HG02885 (cell line): ENCODE measurements around the gene ACAD8.
"Not testable (repeated sequence)": the region's sequence is repeated elsewhere in the genome, so short reads cannot be mapped to it uniquely, and the experiment has no call there.

Source experiments
- ATAC-seq: cut with Tn5 transposase; IDR thresholded peaks from one replicate; pipeline ENCODE4 v1.9.1; 2021; ENCODE audit warnings: mild to moderate bottlenecking; ENCODE audit not compliant: unreplicated experiment, poor library complexity

ACAD8 gene

DNA sequence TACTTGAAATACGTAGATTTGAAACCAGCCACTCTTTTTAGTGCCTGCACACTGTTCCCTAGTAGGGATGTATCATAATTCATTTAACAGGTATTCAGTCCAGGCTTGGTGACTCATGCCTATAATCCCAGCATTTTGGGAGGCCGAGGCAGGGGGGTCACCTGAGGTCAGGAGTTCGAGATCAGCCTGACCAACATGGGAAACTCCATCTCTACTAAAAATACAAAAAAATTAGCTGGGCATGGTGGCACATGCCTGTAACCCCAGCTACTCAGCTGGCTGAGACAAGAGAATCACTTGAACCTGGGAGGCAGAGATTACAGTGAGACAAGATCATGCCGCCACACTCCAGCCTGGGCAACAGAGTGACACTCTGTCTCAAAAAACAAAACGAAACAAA, 31.0 kb downstream of the ACAD8 start:
- not testable (repeated sequence) for ATAC-seq

DNA sequence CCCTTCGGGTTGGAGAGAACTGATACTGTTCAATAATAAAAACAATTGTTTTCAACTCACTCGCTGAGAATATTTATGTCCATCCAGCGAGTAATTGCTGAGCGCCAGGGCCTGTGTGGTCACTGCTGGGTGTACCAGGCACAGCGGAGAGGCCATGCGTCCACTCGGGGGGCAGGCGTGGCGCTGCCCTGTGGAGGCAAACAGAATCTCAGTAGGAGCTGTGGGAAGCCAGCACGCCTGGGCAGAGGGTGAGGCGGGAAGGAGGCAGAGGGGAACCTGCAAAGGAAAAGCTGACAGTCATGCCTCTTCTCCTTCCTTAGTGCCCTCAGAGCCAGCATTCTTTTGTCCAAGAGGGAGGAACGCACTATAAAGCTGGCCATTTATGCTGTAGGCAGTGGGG, 34.2 kb downstream of the ACAD8 start:
- ATAC-seq = no peak

DNA sequence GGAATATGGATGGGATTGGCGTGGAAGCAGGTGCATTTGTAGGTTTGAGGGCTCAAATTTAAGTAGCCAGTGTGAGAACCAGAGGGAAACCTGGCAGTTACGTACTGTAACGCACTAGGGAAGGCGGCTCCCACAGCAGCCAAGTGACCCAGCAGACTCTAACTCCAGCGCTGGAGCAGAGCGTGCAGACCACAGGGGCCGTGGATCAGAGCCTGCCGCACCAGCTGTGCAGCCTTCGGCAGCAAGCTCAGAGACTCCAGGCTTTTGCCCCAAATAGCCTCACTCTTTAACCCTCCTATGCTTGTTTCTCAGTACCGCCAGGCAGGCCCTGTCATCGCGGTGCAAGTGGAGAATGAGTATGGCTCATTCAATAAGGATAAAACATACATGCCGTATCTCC, 35.1 kb downstream of the ACAD8 start:
- ATAC-seq = no peak

DNA sequence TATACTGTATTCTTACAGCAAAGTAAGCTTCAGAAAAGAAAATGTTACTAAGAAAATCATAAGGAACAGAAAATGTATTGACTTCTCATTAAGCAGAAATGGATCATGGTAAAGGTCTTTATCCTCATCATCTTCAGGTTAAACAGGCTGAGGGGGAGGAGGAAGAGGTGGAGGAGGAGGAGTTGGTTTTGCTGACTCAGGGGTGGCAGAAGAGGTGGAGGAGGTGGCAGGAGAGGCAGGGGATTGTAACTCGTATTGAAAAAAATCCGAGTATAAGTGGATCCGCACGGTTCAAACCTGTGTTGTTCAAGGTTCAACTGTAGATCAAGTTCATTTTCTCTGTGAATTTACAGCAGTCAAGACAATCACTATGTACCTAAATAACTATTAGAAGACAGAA, 35.8 kb downstream of the ACAD8 start:
- ATAC-seq = no peak

DNA sequence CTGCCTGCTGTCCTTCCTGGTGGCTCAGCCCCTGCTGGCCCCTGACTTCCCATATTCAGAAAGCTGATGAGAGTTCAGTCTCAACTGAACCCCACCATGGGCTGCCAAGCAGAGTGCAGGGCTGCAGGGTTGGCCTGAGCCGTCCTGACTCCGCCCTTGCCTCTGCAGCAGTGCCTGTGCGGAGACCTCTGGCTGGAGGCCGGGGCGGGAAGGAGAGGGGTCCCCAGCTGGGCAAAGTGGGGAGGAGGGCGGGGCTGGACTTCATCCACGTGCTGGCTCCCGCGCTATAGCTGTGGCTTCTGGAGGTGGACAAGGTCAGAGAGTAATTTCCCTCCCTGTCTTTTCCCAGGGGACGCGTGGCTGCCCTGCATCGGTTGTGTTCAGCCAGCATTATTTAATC, 36.4 kb downstream of the ACAD8 start:
- no peak for ATAC-seq

DNA sequence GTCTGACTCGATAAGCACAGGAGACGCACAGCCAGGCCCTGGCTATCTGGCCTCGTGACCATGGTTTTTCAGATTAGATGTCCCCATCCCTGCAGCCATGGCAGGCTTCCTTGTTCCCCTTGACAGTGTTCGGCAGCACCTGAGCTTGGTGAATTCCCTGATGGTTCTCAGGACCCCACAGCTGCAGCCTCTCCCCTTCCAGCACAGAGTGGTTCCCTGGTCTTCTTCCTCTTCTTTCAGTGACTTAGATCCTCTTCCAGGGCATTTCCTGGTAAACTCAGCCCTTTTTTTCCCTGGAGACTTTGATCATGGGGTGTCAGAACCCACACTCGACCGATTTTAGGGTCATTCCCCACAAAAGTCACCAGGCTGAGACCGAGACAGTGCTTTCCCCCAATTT, 37.3 kb downstream of the ACAD8 start:
- no peak for ATAC-seq

DNA sequence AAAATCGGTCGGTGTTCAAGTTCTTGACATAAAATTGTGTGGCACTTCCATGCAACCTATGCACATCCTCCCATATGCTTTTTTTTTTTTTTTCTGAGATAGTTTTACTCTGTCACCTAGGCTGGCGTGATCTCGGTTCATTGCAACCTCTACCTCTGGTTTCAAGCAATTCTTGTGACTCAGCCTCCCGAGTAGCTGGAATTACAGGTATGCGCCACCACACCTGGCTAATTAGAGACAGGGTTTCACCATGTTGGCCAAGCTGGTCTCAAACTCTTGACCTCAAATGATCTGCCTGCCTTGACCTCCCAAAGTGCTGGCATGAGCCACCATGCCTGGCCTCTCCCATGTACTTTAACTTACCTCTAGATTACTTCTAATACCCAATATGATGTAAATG, 37.8 kb downstream of the ACAD8 start:
- ATAC-seq = no peak

DNA sequence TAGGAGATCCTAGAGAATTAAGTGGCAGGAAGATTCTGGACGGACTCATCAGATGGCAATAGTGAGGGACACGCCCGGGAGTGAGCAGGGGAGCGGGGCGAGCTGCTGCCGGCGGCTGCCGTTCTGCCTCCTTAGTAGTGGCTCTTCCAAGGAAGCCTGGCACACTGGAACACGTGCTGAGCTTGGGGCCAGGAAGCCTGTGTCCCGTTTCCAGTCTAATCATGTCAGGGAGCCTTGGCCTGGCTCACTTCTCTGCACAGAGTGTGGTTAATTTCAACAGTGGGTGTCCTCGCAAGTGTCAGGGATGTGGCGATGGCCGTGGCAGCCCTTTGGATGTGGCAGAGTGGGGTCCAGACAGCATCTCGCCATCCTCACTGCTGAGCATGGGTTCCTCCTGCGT, 39.3 kb downstream of the ACAD8 start:
- ATAC-seq = no peak

DNA sequence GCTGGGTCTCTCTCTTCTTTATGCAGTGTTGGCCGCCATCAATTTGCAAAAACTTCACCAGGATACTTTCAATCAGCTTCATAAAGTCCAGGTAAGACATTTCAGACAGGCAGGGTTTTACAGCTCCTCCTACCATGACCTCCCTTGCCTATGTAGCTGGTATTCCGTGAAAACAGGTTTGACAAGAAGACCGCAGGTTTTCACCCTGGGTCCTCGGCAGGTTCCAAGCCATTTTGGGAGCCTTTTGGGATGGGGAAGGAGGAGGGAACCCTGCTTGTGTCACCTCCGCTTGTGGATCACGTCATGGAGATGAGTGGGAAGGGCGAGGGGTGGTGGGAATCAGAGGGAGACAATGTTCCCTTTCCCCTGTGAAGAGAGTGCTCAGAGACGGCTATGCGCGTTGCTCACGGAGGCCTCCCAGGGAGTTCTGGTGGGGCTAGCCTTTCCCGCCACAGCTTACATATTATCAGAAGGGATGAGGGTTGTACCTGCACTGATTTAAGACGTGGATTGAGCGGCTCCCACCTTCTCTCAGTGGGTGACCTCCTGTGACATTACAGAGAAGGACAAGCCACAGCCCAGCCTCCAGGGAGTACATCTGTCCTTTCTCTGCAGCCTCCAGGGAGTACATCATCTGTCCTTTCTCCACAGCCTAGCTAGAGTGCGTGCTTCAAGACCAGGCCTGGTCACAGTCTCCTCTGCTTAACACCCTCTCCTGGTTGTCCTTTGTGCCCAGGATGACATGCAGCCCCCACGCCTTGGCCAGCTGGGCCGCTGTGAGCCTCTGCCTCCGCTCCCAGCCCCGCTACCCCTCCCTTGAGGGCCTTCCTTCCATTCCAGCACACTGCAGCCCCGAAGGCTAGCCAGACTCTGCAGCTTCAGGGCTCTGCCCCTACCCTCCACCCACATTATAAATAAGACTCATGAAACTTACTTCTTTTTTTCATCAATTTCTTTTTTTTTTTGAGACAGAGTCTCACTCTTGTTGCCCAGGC, 40.0 kb downstream of the ACAD8 start:
- no peak for ATAC-seq

DNA sequence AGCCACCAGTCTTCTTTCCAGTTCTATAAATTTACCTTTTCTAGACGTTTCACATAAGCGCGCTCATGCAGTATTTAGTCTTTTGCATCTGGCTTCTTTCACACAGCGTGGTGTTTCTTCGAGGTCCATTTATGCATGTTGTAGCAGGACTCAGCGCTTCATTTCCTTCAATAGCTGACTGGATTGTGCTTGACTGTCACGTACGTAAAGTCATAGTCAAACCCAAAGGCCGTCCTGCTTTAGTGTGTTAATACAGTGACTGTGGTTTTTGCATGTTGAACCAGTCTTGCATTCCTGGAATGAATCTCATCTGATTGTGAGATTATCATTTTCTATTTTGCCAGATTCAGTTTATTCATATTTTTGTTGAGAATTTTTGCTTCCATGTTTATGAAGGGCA, 41.3 kb downstream of the ACAD8 start:
- ATAC-seq = no peak

DNA sequence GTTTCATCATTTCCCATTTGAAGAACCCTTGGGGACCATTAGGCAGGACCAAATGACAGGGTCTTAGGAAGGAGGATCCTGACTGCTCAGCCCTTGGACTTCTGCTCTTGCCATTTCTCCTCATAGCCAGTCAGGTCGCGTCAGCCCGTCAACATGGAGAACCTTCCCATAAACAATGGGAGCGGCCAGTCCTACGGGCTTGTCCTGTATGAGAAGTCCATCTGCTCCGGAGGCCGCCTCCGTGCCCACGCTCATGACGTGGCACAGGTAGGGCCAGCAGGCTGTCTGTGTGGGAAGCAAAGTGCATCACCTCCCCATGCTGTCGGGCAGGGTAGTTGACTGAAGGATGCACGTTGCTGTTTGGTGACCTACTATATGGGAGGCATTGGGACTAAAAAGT, 58.9 kb downstream of the ACAD8 start:
- ATAC-seq = no peak

DNA sequence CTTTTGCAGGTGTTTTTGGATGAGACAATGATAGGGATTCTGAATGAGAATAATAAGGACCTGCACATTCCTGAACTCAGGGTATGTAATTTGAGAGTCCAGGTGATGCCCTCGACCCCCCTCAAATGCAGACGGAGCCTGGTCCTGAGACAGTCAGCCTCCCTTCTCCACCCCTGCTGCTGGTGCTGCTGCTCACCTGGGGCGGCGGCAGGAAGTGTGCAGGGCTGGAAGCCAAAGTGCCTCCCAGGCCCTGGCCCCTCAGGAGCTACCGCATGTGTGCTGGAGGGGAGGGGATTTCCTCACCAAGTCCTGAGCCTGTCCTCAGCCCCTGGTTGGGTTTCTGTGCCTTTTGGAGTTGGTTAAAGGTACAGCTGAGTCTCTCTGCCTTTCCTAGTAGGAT, 59.4 kb downstream of the ACAD8 start:
- ATAC-seq = no peak

DNA sequence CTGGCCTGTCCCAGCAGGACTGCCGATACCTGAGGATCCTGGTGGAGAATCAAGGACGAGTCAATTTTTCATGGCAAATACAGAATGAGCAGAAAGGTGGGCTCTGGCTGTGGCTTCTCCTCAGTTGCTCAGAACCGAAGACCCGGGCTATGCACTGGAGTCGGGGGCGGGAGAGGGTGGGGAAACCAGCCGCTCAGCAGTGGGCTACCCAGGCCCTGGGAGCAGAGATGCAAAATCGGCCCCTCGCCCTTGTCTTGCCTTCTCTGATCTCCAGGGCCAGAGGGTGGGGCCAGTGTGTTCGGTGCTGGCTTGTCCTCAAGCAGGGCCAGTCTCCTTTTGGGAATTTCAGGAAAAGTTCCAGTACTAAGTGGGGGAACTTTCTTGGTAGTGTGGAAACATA, 60.0 kb downstream of the ACAD8 start:
- no peak for ATAC-seq

DNA sequence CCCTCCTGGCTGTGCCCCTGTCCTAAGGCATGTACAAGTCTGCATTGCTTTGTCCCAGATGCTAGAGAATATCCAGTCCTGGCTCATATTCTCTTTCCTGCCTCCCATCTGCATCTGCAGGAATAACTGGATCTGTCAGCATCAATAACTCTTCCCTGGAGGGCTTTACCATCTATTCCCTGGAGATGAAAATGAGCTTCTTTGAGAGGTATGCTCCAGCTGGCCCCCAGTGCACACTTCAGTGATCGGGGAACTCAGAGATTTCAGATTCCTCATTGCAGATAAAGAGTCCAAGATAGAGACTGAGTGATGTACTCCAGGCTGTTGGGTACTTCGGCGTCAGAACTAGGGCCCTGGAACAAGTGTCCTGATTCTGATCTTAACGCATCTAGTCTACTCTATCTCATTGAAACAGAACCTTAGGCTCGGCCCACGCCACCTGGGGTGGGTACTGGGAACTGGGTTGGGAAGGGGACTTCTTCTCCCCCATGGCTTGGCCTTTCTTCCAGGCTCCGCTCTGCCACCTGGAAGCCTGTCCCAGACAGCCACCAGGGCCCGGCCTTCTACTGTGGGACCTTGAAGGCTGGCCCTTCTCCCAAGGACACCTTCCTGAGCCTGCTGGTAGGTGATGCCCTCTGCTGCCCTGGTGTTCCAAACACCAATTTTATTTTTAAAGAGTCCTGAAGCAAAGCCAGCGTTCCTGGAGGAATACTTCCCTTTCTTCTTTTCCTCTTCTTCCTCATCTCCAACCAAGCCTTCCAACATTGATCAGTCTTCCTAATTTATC, 60.6 kb downstream of the ACAD8 start:
- no peak for ATAC-seq
